DOHH2 (cell line): Measurements from ENCODE around the gene ADGRA1.

Experiments
- CTCF ChIP-seq: fragments of 200-600 bp; sonication (generic); IDR thresholded peaks from one replicate; pipeline ENCODE4 v1.5.1; 2014; ENCODE audit warnings: antibody characterized with exemption, mild to moderate bottlenecking, low read depth, low read length; ENCODE audit not compliant: poor library complexity, severe bottlenecking
- EZH2phosphoT487 ChIP-seq: fragments of 200-600 bp; sonication (generic); IDR thresholded peaks from 2 replicates; pipeline ENCODE4 v1.6.1; 2017; ENCODE audit warnings: borderline replicate concordance, mild to moderate bottlenecking, antibody characterized with exemption, low read length, moderate library complexity, mixed read lengths

GRCh38 chr10:133141144-133141957, 53.6 kb downstream of the ADGRA1 start:
- TF ChIP-seq CTCF (no peak), EZH2phosphoT487 (no peak)
